Measurements from ENCODE around the gene CGB1. TPM values are rescaled to one million over a fixed set of nuclear protein-coding genes. Genes with fewer than 3 reads are reported as not detected.

CGB1 gene
- total and polyA plus RNA-seq, 9 of the 15 experiments (the other 6 are each of a cell fraction or from before 2014, with no cell fraction given) = not detected

- in situ Hi-C loops (cut with MboI) = no loop called here
- Histone ChIP-seq H3K79me2 (ENCODE audit: control insufficient read depth, insufficient read depth, low read length) (peaks cover 51% of the 10 kb centered on the region), H3K4me3 (peak within 1 kb of the TSS; percentile 77), H3K9me3 (replicated peaks; ENCODE audit: control insufficient read depth, insufficient read depth, low read depth, low read length) (no peaks in the 10 kb centered on the region), H3K4me2 (ENCODE audit: insufficient read depth, low read length) (peak within 1 kb of the TSS; percentile 92), H3K9ac (ENCODE audit: insufficient read depth in 1 of 2, low read depth in 2 of 2, low read length in 2 of 2) (peak within 1 kb of the TSS; percentile 94 to 98), H3K4me1 (replicated peaks in 1 of 2; ENCODE audit: control insufficient read depth in 2 of 2, insufficient read depth in 2 of 2, low read length in 2 of 2) (peaks cover 13 to 43% of the 10 kb centered on the region in 2 experiments; a peak in 4 of 5 replicates), H4K20me1 (replicated peaks; ENCODE audit: control insufficient read depth, insufficient read depth, low read length) (peaks cover 26% of the 10 kb centered on the region), H3K27me3 (ENCODE audit: control insufficient read depth in 2 of 2, insufficient read depth in 2 of 2, low read length in 2 of 2) (no peaks in the 10 kb centered on the region), H3K9me1 (ENCODE audit: control insufficient read depth, insufficient read depth, low read length) (no peaks in the 10 kb centered on the region), H3K36me3 (ENCODE audit: control insufficient read depth, insufficient read depth, low read length) (peaks cover 34% of the 10 kb centered on the region), H3K27ac (ENCODE audit: extremely low read depth, low read depth, low read length) (peak within 1 kb of the TSS; percentile 94), H2AFZ (ENCODE audit: low read depth, low read length) (peak within 1 kb of the TSS; percentile 95)
- POLR2A ChIA-PET = interaction anchor here (0.6 to 2.1 kb wide), 2 partner anchors 10 to 25 kb away, joined by 3 to 6 read pairs; no protein-coding TSS in a partner anchor
- CTCF ChIA-PET (ENCODE audit: low intra/inter-chr PET ratio) = interaction anchor here (0.6 kb wide), 1 partner anchor 74 kb away, joined by 3 read pairs; no protein-coding TSS in a partner anchor
- DNase-seq (ENCODE audit: extremely low read depth in 1 of 4, low spot score in 3 of 4) (peak; percentile 99), ATAC-seq (peak; percentile 96), FAIRE-seq (peak; percentile 96)
- intact Hi-C loops (cut with micrococcal nuclease) = no loop called here
- WGBS (ENCODE audit: insufficient coverage, low coverage, missing lambda C conversion rate) = 1% methylated on average over 76 of the region's 89 CpGs
- no TSS peak for BruUV-seq (replicated peaks)
- TF ChIP-seq SIN3A (IDR thresholded peaks at IDR 0.05; ENCODE audit: borderline replicate concordance in 2 of 2, control insufficient read depth in 1 of 2, low read depth in 2 of 2, low read length in 2 of 2) (peak; percentile 65 to 77), ZNF57 (CRISPR knock-in tag; IDR thresholded peaks at IDR 0.05) (no peak), ZBTB1 (CRISPR knock-in tag; IDR thresholded peaks at IDR 0.05; ENCODE audit: borderline replicate concordance, low read depth) (0 out of 2 replicates have a peak, but pooled peaks have one; percentile 22), HNRNPLL (IDR thresholded peaks at IDR 0.05; ENCODE audit: low read depth, low read length, poor library complexity, severe bottlenecking) (peak; percentile 73), CREM (IDR thresholded peaks at IDR 0.05; ENCODE audit: low read depth) (peak; percentile 90), EP300 (IDR thresholded peaks at IDR 0.05; ENCODE audit: low read length) (no peak), ZNF436 (CRISPR knock-in tag; IDR thresholded peaks at IDR 0.05) (no peak)
- TF ChIP-seq, protein P1, sequence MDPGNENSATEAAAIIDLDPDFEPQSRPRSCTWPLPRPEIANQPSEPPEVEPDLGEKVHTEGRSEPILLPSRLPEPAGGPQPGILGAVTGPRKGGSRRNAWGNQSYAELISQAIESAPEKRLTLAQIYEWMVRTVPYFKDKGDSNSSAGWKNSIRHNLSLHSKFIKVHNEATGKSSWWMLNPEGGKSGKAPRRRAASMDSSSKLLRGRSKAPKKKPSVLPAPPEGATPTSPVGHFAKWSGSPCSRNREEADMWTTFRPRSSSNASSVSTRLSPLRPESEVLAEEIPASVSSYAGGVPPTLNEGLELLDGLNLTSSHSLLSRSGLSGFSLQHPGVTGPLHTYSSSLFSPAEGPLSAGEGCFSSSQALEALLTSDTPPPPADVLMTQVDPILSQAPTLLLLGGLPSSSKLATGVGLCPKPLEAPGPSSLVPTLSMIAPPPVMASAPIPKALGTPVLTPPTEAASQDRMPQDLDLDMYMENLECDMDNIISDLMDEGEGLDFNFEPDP (CRISPR knock-in tag; IDR thresholded peaks at IDR 0.05) = 0 out of 2 replicates have a peak, but pooled peaks have one; percentile 86
- TF ChIP-seq, protein P2, sequence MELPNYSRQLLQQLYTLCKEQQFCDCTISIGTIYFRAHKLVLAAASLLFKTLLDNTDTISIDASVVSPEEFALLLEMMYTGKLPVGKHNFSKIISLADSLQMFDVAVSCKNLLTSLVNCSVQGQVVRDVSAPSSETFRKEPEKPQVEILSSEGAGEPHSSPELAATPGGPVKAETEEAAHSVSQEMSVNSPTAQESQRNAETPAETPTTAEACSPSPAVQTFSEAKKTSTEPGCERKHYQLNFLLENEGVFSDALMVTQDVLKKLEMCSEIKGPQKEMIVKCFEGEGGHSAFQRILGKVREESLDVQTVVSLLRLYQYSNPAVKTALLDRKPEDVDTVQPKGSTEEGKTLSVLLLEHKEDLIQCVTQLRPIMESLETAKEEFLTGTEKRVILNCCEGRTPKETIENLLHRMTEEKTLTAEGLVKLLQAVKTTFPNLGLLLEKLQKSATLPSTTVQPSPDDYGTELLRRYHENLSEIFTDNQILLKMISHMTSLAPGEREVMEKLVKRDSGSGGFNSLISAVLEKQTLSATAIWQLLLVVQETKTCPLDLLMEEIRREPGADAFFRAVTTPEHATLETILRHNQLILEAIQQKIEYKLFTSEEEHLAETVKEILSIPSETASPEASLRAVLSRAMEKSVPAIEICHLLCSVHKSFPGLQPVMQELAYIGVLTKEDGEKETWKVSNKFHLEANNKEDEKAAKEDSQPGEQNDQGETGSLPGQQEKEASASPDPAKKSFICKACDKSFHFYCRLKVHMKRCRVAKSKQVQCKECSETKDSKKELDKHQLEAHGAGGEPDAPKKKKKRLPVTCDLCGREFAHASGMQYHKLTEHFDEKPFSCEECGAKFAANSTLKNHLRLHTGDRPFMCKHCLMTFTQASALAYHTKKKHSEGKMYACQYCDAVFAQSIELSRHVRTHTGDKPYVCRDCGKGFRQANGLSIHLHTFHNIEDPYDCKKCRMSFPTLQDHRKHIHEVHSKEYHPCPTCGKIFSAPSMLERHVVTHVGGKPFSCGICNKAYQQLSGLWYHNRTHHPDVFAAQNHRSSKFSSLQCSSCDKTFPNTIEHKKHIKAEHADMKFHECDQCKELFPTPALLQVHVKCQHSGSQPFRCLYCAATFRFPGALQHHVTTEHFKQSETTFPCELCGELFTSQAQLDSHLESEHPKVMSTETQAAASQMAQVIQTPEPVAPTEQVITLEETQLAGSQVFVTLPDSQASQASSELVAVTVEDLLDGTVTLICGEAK (IDR thresholded peaks at IDR 0.05) = peak; percentile 19; the same call in 1 of the 2 replicates
- TF ChIP-seq, protein P2 (CRISPR knock-in tag; IDR thresholded peaks at IDR 0.05) = no peak
Observed at GRCh38 chr19:49085020-49085867, 48.5 kb upstream of the CGB1 start, which contains the start of gene SNRNP70. SNRNP70 (plus strand) TSS chr19:49085451; CDS start chr19:49086415, 964 bp downstream.

Measured in K562 (cell line).